ENCODE results near the gene SMIM27. TPM values are rescaled to one million over a fixed set of nuclear protein-coding genes. Genes with fewer than 3 reads are reported as not detected.
A peak's percentile ranks its signal among the peaks of the same experiment; 100 is the strongest.
"Not testable (repeated sequence)": the region's sequence is repeated elsewhere in the genome, so short reads cannot be mapped to it uniquely, and the experiment has no call there.

Gene SMIM27
- total RNA-seq, 1 donor from 2014 or later: not detected

DNA sequence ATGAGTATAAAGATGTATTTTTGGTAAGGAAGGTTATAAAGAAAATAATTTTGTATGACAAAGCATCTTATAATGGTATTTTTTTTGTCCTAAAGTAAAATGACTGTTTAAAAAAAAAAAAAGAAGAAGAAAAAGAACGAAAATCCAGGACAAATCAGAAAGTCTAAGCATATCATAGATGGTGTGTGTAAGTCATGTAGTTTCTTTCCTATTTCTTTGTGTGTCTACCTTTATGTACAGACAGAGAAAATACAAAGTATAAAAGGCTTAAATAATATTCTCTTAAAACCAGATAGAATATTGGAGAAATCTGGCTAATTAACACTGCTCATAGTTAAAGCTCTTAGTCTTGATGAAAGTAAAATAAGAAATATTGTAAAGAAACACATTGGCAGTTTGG, 33.9 kb upstream of the SMIM27 start:
- intact Hi-C loops (cut with DNase I): no loop called here
- Histone ChIP-seq H3K9me3 (no peaks in the 10 kb centered on the region), H3K36me3 (no peaks in the 10 kb centered on the region), H3K27me3 (no peaks in the 10 kb centered on the region), H3K4me1 (peaks cover 6% of the 10 kb centered on the region), H3K27ac (no peak overlapping the region), H3K4me3 (no peak overlapping the region)
- DNase-seq (ENCODE audit: extremely low spot score in 2 of 2): no peak
- no peak for TF ChIP-seq POLR2A (IDR thresholded peaks at IDR 0.05)

DNA sequence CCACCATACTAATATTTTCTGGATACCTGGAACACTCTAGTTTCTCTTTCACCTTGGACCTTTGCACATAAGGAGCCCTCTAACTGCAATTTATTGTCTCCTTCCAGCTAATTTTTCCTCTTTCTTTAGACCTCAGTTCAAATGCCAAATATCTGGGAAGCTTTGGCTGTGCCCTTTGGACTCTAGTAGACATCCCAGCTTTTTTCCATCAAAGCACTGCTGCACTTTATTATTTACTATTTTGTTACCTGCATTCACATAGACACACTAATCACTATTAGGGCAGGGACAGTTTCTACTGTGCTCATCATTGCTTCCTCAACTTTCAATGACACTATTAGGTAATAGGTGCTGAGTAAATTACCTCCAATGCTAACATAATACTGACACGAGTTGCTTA, 28.2 kb upstream of the SMIM27 start:
- peaks cover 37% of the 10 kb centered on the region for H3K4me1 ChIP-seq
- H3K9me3 ChIP-seq: no peaks in the 10 kb centered on the region
- intact Hi-C loops (cut with DNase I): no loop called here
- H3K27ac ChIP-seq: no peak overlapping the region
- H3K27me3 ChIP-seq: no peaks in the 10 kb centered on the region
- TF ChIP-seq POLR2AphosphoS5 (IDR thresholded peaks at IDR 0.05; ENCODE audit: insufficient read depth in 1 of 2, low read depth in 1 of 2) (no peak), POLR2A (IDR thresholded peaks at IDR 0.05) (no peak)
- TF ChIP-seq, protein P1, sequence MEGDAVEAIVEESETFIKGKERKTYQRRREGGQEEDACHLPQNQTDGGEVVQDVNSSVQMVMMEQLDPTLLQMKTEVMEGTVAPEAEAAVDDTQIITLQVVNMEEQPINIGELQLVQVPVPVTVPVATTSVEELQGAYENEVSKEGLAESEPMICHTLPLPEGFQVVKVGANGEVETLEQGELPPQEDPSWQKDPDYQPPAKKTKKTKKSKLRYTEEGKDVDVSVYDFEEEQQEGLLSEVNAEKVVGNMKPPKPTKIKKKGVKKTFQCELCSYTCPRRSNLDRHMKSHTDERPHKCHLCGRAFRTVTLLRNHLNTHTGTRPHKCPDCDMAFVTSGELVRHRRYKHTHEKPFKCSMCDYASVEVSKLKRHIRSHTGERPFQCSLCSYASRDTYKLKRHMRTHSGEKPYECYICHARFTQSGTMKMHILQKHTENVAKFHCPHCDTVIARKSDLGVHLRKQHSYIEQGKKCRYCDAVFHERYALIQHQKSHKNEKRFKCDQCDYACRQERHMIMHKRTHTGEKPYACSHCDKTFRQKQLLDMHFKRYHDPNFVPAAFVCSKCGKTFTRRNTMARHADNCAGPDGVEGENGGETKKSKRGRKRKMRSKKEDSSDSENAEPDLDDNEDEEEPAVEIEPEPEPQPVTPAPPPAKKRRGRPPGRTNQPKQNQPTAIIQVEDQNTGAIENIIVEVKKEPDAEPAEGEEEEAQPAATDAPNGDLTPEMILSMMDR (IDR thresholded peaks at IDR 0.05): no peak
- H3K4me3 ChIP-seq: no peak overlapping the region
- H3K36me3 ChIP-seq: no peaks in the 10 kb centered on the region
- no peak for DNase-seq (ENCODE audit: extremely low spot score in 2 of 2)

DNA sequence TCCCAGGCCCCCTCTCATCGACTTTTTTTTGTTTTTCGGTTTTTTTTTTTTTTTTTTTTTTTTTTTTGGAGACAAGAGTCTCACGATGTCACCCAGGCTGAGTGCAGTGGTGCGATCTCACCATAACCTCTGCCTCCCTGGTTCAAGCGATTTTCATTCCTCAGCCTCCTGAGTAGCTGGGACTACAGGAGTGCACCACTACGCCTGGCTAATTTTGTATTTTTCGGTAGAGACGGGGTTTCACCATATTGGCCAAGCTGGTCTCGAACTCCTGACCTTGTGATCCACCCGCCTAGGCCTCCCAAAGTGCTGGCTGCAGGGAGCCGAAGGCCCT, 27.6 kb upstream of the SMIM27 start:
- H3K27ac ChIP-seq; H3K9me3 ChIP-seq; DNase-seq (ENCODE audit: extremely low spot score in 2 of 2); H3K27me3 ChIP-seq; H3K36me3 ChIP-seq; intact Hi-C loops (cut with DNase I): not testable (repeated sequence)
- Histone ChIP-seq H3K4me1 (peaks cover 37% of the 10 kb centered on the region), H3K4me3 (peak overlapping the region; percentile 63 to 65)

DNA sequence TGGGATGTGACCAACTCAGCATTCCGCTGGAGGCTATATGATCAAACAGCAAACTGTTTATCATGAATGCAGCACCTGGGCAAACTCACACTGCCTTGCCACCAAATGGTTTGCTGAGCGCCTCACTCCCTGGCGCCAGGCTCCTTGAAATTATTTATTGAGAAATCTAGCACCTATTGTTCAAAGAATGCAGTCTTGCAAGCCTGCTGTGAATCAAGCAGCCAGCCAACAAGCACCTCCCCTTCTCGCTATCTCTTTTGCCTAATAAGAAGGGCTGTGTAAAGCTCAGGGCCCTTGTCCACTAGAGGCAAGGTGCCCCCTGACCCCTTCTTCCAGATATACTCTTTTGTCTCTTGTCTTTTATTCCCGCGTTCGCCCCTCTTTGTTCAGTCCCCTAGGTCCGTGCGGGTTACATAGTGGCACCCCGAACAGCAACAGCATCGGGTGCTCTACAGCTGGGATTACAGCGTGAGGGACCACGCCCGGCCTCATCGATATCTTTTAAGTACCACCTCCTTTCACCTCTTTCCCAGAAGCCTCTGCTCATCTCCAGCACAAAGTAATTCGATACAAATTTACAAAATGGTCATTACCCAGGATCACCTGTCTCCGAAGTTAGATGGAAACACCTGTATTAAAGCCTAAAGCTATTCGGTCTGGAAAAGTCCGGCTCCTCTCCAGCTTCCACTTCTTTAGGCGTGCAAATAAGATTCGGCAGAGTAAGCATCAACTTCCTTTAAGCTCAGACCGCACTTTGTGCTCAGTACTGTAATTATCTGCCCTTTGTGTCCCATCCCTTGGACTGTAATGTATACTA, 27.0 kb upstream of the SMIM27 start:
- Histone ChIP-seq H3K4me1 (peaks cover 37% of the 10 kb centered on the region), H3K27me3 (no peaks in the 10 kb centered on the region), H3K27ac (peak overlapping the region; percentile 91), H3K9me3 (no peaks in the 10 kb centered on the region), H3K4me3 (peak overlapping the region; percentile 63 to 65), H3K36me3 (no peaks in the 10 kb centered on the region)
- intact Hi-C loops (cut with DNase I): no loop called here
- TF ChIP-seq POLR2AphosphoS5 (IDR thresholded peaks at IDR 0.05; ENCODE audit: insufficient read depth in 1 of 2, low read depth in 1 of 2) (no peak), POLR2A (IDR thresholded peaks at IDR 0.05) (no peak)
- TF ChIP-seq, protein P1 (IDR thresholded peaks at IDR 0.05): no peak
- DNase-seq (ENCODE audit: extremely low spot score in 2 of 2): no peak

DNA sequence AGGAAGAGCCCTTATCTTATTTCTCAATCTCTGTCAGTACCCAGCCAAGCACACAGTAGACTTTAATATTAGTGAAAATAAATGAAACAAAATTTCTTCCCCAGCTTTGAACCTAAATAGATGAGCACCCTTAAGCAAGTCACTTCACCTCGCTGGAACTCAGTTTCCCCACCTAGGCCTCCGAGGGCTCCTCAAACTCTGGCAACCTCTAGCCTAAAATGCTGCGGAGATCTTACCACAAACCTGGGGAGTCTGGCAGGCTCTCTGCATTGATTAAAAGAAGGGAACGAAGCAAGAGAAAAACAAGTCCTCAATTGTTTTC, 26.5 kb upstream of the SMIM27 start:
- Histone ChIP-seq H3K4me3 (peak overlapping the region; percentile 63 to 65), H3K9me3 (no peaks in the 10 kb centered on the region), H3K36me3 (no peaks in the 10 kb centered on the region), H3K27me3 (no peaks in the 10 kb centered on the region), H3K4me1 (peaks cover 37% of the 10 kb centered on the region), H3K27ac (peak overlapping the region; percentile 91)
- no peak for DNase-seq (ENCODE audit: extremely low spot score in 2 of 2)
- TF ChIP-seq POLR2A (IDR thresholded peaks at IDR 0.05) (no peak), POLR2AphosphoS5 (IDR thresholded peaks at IDR 0.05; ENCODE audit: insufficient read depth in 1 of 2, low read depth in 1 of 2) (no peak)
- TF ChIP-seq, protein P1 (IDR thresholded peaks at IDR 0.05): no peak
- intact Hi-C loops (cut with DNase I): no loop called here

DNA sequence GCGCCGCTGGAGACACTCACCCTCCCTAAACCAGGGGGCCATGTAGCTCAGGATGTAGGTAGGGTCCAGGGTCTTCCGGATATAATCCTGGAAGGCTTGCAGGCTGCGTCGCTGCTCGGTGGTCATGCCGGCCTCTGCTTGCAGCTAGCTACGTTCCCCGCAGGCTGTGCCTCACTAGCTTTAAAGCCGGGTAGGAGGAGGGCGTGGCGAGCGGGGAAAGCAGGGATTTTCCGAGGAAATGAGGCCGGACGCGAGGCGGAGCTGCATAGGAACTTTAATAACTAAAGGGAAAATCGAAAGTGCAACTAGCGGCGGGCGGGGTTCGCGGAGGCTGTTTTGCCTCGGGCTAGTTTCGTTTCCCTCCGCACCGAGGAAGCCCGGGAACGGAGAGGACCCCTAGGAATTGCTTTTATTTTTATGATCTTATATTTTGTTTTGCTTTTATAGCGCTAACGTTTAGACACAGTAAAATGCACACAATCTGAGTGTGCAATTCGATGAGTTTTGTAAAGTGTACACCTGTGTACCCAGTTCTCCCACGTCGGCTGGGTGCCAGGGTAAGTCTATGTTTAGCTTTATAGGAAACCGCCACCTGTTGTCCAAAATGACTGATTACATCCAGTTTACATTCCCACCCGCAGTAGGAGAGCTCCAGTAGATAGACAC, 26.0 kb upstream of the SMIM27 start, which contains the start of gene RIGI:
Gene RIGI (minus strand): TSS at position 156 of the 666 bp plus-strand sequence. CDS start 30 bp downstream, at position 126.
- peak within 1 kb of the TSS; percentile 63 to 65 for H3K4me3 ChIP-seq
- peaks cover 37% of the 10 kb centered on the region for H3K4me1 ChIP-seq
- no peaks in the 10 kb centered on the region for H3K9me3 ChIP-seq
- H3K27ac ChIP-seq: peak within 1 kb of the TSS; percentile 91
- intact Hi-C loops (cut with DNase I): no loop called here
- H3K27me3 ChIP-seq: no peaks in the 10 kb centered on the region
- H3K36me3 ChIP-seq: peaks cover 0 to 3% of the 10 kb centered on the region in 2 donors
- peak; percentile 88 to 89 for TF ChIP-seq POLR2AphosphoS5 (IDR thresholded peaks at IDR 0.05; ENCODE audit: insufficient read depth in 1 of 2, low read depth in 1 of 2)
- TF ChIP-seq, protein P1 (IDR thresholded peaks at IDR 0.05): peak in 2 of 3 experiments; percentile 25 to 31
- peak in 1 of 2 donors; percentile 32 for TF ChIP-seq POLR2A (IDR thresholded peaks at IDR 0.05)
- DNase-seq (ENCODE audit: extremely low spot score in 2 of 2): peak in 1 of 2 donors; percentile 93

All from vagina (tissue), 2 donors.